Renal cortex interstitium (tissue), 15 donors: ENCODE data around the gene WDR74. TPM values are rescaled to one million over a fixed set of nuclear protein-coding genes. Genes with fewer than 3 reads are reported as not detected.

ENCODE experiments used
- DNase-seq, 11 donors: peaks; one replicate each; pipeline ENCODE4 v3.0.0-alpha.2; 2013; ENCODE audit warnings: low read depth in 9 of 11, low spot score in 4 of 11; ENCODE audit errors: extremely low read depth in 1 of 11
- long read RNA-seq, 16 experiments: transcript quantifications; one replicate each; lab custom pipeline, GENCODE V29; 2026
- polyA plus RNA-seq, 3 donors: library from polyadenylated mRNA; unstranded; fragments of 120-200 nt; gene quantifications; one replicate each; pipeline ENCODE4 v1.2.1, GENCODE V29; 2013; ENCODE audit not compliant: insufficient read length in 3 of 3

WDR74 gene
- polyA plus RNA-seq, result 10 to 100 TPM; 33.7 to 48.3 (median 43.5) TPM
- long read RNA-seq, donor 1, transcript WDR74-201 (11 exons, 1,289 nt), result major isoform, 7 of 10 reads
- long read RNA-seq, donor 1, partial matches to known transcripts, result 0 of 10 reads
- long read RNA-seq, donor 1, other reads (novel, unspliced or antisense), result 0 of 10 reads
- long read RNA-seq, donor 2, transcript WDR74-201 (11 exons, 1,289 nt), result major isoform, 10 of 12 reads
- long read RNA-seq, donor 2, partial matches to known transcripts, result 0 of 12 reads
- long read RNA-seq, donor 2, other reads (novel, unspliced or antisense), result 0 of 12 reads
- long read RNA-seq, donor 3, transcript WDR74-201 (11 exons, 1,289 nt), result major isoform, 15 of 17 reads
- long read RNA-seq, donor 3, partial matches to known transcripts, result 0 of 17 reads
- long read RNA-seq, donor 3, other reads (novel, unspliced or antisense), result 0 of 17 reads
- long read RNA-seq, donor 4, transcript WDR74-201 (11 exons, 1,289 nt), result major isoform, 13 of 15 reads
- long read RNA-seq, donor 4, partial matches to known transcripts, result 0 of 15 reads
- long read RNA-seq, donor 4, other reads (novel, unspliced or antisense), result 0 of 15 reads
- long read RNA-seq, donor 5, result 0 reads
- long read RNA-seq, donor 6, transcript WDR74-201 (11 exons, 1,289 nt), result major isoform, 8 of 11 reads
- long read RNA-seq, donor 6, partial matches to known transcripts, result 0 of 11 reads
- long read RNA-seq, donor 6, other reads (novel, unspliced or antisense), result 0 of 11 reads
- long read RNA-seq, donor 7, transcript WDR74-201 (11 exons, 1,289 nt), result major isoform, 6 of 16 reads
- long read RNA-seq, donor 7, partial matches to known transcripts, result 5 of 16 reads
- long read RNA-seq, donor 7, other reads (novel, unspliced or antisense), result 0 of 16 reads
- long read RNA-seq, donor 8, transcript WDR74-201 (11 exons, 1,289 nt), result major isoform, 18 of 23 reads
- long read RNA-seq, donor 8, partial matches to known transcripts, result 0 of 23 reads
- long read RNA-seq, donor 8, other reads (novel, unspliced or antisense), result 0 of 23 reads
- long read RNA-seq, donor 9, transcript WDR74-201 (11 exons, 1,289 nt), result major isoform, 10 of 15 reads
- long read RNA-seq, donor 9, partial matches to known transcripts, result 0 of 15 reads
- long read RNA-seq, donor 9, other reads (novel, unspliced or antisense), result 0 of 15 reads
- long read RNA-seq, donor 10, transcript WDR74-201 (11 exons, 1,289 nt), result major isoform, 14 of 19 reads
- long read RNA-seq, donor 10, partial matches to known transcripts, result 0 of 19 reads
- long read RNA-seq, donor 10, other reads (novel, unspliced or antisense), result 0 of 19 reads
- long read RNA-seq, donor 11, transcript WDR74-201 (11 exons, 1,289 nt), result major isoform, 10 of 10 reads
- long read RNA-seq, donor 11, partial matches to known transcripts, result 0 of 10 reads
- long read RNA-seq, donor 11, other reads (novel, unspliced or antisense), result 0 of 10 reads
- long read RNA-seq, donor 12, transcript WDR74-201 (11 exons, 1,289 nt), result major isoform, 5 of 10 reads
- long read RNA-seq, donor 12, partial matches to known transcripts, result 0 of 10 reads
- long read RNA-seq, donor 12, other reads (novel, unspliced or antisense), result 0 of 10 reads
- long read RNA-seq, donor 13, result 0 reads
- long read RNA-seq, donor 14, transcript WDR74-201 (11 exons, 1,289 nt), result major isoform, 9 of 9 reads
- long read RNA-seq, donor 14, partial matches to known transcripts, result 0 of 9 reads
- long read RNA-seq, donor 14, other reads (novel, unspliced or antisense), result 0 of 9 reads
- long read RNA-seq, donor 15, partial matches to known transcripts, result 0 of 5 reads
- long read RNA-seq, donor 15, other reads (novel, unspliced or antisense), result 0 of 5 reads
- long read RNA-seq, donor 16, transcript WDR74-201 (11 exons, 1,289 nt), result major isoform, 24 of 31 reads
- long read RNA-seq, donor 16, partial matches to known transcripts, result 0 of 31 reads
- long read RNA-seq, donor 16, other reads (novel, unspliced or antisense), result 0 of 31 reads

DNA sequence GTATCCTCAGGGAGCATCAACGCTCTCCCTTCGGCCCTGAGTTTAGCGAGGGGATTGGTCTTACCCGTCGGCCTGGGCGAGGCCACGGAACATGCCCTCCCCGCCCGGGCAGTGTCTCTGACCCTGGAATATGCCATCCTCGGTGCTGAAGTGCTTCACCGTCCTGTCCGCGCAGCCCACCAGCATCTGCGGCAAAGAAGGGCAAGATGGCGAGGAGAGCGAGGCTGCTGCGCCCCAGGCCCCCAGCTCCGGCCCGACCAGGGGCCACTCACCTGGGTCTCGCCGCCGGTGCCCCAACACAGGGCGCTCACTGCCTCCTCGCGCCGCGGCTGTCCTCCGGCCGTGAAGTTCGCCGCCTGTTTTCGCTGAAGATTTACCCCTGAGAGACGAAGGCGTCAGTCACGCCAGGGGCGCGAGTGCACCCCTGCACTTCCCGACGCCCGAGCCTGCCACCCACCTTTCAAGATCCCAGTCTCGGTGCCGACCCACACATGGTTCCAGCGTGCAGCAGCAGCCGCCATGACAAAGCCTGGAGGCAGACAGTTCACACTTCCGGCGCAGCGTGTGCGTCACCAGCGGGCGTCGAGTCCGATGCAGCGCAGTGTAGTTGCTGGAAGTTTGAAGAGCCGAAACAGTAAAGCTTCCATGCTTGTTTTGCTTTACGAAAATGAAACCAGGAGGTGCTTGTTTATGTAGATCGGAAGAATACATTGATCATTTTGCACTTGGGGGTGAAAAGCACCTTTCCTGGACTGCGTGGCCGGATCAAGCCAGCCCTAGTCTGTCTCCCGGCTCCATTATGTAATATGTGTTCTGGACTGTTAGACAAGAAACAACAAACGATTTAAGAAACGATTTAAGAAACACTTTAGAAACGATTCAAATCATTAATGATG lies at the start of gene WDR74:
Gene WDR74, minus strand, starts transcription at position 541 of the 896 bp plus-strand sequence. Its CDS starts 20 bp downstream, at position 521.
- DNase-seq, result peak; percentile 84 to 96 (median 92)

DNA sequence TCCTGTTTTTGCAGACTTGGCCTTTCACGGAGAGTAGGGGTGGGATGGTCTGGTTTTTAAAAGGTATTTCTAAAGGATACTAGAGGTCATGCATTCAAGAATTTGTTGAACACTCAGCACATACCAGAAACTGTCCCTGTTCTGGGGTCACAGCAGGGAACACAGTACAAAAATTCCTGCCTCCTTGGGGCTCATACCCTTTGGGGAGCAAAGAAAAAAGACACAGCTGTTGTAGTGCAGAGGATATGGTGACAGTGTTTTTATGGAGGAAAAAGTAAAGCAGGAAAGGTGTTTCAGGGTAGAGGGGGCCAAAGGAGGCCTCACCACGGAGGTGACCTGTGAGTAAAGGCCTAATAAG lies 49.7 kb upstream of the WDR74 start:
- DNase-seq, result no peak

DNA sequence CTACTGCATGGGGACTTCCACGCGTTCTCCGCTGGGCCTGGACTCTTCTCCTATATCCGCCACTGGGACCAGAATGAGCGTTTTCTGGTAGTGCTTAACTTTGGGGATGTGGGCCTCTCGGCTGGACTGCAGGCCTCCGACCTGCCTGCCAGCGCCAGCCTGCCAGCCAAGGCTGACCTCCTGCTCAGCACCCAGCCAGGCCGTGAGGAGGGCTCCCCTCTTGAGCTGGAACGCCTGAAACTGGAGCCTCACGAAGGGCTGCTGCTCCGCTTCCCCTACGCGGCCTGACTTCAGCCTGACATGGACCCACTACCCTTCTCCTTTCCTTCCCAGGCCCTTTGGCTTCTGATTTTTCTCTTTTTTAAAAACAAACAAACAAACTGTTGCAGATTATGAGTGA lies 49.0 kb upstream of the WDR74 start:
- DNase-seq, result no peak

DNA sequence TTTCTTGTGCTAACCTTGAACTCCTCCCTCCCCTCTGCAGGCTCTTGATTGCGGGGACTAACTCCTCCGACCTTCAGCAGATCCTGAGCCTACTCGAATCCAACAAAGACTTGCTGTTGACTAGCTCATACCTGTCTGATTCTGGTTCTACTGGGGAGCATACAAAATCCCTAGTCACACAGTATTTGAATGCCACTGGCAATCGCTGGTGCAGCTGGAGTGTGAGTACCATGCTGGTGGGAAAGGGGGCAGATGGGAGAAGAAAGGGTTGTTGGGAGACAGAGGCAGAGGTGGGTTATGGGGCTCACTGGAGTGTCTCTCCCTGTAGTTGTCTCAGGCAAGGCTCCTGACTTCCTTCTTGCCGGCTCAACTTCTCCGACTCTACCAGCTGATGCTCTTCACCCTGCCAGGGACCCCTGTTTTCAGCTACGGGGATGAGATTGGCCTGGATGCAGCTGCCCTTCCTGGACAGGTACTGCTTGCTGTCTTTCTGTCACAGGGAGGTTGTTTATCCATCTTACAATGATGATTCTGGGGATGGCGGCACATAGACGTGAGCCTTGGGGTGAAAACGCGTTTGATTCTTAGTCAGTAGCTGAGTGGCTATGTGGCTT lies 45.9 kb upstream of the WDR74 start:
- no peak for DNase-seq

DNA sequence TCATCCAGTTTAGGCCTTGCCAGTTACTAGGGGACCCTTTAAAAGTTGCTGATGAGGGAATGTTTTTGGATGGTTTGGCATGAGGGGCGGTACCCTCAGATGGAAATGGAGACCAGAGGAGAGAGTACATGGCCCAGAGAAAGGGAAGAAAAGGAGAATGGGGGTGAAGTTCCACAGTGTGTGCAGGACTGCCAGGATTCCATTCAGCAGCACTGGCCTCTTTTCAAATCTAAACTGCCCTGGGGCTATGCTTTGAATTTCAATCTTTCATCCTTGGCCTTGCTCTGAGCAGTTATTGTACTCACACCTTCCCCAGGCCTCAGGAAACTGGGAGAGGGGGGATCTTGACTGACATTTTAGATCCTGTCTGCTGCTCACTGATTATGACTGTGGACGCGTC lies 44.3 kb upstream of the WDR74 start:
- DNase-seq, result no peak

DNA sequence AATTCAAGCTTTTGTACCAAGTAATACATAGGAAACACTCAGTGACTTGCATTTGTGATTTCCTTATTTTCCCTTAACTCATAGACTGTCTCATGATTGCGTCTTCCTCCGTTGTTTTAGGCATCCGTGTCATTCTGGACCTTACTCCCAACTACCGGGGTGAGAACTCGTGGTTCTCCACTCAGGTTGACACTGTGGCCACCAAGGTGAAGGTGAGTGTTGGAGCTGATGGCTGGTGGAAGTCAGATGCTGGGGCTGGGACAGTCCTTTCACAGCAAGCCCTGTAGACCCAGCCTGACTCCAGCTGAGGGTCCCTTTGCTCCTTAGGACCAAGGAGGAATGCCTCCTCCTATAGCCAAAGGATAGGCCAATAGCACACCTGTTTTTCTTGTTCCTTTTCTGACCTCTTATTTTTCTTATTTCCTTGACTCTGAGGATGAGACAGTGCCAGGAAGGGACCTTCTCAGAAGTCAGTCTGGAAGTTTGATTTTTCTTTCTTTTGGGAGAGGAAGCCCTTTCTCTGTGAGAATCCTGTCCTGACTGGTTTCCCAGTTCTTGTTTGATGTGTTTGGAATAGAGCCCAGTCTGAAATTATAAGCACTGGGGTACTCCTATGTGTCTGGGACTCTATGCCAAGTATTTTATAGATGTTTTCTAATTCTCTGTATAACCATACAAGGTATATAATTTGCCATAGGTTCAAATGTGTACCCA lies 43.6 kb upstream of the WDR74 start:
- no peak for DNase-seq

DNA sequence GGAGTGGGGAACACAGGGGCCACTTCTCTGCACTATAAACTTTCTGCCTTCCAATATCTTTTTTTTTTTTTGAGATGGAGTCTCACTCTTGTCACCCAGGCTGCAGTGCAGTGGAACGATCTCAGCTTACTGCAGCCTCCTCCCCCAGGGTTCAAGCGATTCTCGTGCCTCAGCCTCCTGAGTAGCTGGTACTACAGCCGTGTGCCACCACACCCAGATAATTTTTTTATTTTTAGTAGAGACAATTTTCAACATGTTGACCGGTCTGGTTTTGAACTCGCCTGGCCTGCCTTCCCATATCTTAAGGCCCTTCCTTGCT lies 43.0 kb upstream of the WDR74 start:
- DNase-seq, result no peak

DNA sequence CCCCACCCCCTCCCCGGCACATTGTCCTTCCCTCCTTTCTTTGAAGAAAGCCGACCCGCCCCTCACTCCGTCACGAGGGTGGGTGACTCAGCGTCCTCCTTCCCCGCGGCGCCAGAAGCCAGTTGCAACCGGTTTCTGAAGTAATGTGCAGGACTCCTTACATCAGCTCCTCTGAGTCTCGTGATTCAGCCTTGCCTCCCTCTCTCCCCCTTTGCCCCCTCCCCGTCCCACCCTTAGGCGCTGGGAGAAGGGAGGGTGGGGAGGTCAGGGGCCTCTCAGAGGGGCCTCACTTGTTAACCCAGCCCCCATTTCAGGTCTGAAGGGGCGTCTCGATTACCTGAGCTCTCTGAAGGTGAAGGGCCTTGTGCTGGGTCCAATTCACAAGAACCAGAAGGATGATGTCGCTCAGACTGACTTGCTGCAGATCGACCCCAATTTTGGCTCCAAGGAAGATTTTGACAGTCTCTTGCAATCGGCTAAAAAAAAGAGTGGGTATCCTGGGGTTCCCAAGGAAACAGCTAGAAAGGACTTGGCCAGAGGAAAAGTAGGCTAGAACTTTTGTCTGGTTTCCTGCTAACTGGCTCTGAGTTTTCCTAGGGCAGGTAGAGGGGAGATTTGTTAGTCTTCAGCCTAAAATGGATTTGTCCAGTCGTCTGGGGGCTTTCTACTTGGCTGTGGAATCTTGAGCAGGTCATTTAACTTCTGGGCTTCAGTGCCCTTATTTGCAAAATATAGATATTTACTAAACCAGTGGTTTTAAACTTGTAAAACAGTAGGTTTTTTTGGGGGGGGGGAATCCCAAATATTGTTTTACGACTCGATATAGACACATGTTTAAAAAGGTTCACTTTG lies 42.4 kb upstream of the WDR74 start:
- peak in 10 of 11 donors; percentile 84 to 96 (median 92) for DNase-seq

DNA sequence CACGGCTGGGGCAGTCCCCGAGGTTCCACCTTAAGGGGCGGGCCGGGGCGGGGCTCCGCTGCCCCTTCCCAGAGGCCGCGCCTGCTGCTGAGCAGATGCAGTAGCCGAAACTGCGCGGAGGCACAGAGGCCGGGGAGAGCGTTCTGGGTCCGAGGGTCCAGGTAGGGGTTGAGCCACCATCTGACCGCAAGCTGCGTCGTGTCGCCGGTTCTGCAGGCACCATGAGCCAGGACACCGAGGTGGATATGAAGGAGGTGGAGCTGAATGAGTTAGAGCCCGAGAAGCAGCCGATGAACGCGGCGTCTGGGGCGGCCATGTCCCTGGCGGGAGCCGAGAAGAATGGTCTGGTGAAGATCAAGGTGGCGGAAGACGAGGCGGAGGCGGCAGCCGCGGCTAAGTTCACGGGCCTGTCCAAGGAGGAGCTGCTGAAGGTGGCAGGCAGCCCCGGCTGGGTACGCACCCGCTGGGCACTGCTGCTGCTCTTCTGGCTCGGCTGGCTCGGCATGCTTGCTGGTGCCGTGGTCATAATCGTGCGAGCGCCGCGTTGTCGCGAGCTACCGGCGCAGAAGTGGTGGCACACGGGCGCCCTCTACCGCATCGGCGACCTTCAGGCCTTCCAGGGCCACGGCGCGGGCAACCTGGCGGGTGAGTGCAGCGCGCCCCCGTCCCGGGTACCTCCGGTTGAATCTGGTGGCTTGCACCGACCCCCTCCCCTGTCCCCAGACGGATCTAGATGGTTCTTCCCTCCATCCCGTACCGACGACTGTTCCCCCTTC lies 41.6 kb upstream of the WDR74 start, which contains the start of gene SLC3A2:
Gene SLC3A2, plus strand, starts transcription at position 94 of the 776 bp plus-strand sequence. Its CDS starts 128 bp downstream, at position 222.
- DNase-seq, result peak; percentile 71 to 86 (median 82)

DNA sequence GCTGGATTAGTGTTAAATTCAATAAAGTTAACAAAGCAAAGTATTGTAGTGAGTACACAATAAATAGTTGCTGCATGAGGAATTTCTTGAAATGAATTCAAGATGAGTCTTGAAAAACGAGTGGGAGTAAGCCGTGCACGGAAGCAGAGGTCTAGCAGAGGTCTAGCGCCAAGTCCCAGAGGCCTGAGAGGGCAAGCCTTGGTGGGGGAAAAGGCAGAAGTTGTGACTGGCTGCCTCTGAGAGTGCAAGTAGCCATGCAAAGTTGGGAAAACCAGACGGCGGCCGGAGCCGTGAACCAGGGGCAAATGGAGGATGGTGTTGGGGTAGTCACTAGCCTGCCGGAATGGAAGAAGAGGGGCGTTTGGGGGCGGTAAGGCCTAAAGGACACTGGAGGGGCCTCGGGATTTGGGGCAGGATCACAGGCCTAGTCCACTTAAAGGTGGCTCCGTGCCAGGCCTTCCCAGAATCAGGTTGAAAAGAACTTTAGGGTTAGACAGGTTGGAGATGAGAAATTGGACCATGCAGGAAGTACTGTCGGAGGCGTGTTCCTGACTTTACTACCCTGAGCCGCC lies 40.9 kb upstream of the WDR74 start:
- peak in 2 of 11 donors; percentile 26 to 39 for DNase-seq

DNA sequence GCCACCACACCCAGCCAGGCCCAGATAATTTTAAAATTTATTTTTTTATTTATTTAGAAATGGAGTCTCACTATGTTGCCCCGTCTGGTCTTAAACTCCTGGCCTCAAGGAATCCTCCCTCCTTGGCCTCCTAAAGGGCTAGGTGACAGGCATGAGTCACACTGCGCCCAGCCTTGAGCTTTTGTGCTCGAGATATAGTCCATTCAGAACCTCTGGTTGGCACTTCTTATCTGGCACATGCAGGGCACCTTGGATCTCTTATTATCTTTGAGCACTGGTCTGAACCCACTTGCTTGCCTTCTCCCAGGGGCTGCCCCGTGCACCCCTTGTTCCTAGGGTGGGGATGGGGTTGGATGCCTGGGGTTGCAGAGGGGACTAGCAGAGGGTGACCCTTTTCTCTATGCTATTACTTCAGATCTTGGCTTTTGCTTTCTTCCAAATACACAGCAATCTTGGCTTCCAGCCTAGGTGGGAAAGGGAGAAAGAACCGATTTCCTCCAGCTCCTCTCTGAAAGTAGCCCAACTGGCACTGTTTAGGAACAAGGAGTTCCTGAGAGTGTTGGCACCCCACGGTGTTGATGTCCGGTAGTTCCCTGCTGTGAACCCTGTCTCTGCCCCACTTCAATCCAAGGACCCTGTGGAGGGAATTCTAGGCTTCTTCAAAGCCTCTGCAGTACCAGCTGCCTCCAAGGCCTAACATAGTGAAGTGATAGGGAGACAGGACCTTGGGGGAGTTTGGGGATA lies 40.0 kb upstream of the WDR74 start:
- no peak for DNase-seq

DNA sequence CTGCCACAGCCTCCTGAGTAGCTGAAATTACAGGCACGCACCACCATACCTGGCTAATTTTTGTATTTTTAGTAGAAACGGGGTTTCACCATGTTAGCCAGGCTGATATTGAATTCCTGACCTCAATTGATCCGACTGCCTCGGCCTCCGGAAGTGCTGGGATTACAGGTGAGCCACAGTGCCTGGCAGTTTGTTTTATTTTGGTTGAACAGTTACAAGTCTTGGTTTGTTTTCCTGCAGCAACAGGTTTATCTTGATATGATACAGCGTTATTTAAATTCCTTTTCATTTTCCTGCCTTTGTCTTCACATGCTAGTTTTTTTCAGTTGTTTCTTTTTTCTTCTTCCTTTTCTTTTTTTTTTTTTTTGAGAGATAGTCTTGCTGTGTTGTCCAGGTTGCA lies 37.3 kb upstream of the WDR74 start:
- DNase-seq, result no peak

DNA sequence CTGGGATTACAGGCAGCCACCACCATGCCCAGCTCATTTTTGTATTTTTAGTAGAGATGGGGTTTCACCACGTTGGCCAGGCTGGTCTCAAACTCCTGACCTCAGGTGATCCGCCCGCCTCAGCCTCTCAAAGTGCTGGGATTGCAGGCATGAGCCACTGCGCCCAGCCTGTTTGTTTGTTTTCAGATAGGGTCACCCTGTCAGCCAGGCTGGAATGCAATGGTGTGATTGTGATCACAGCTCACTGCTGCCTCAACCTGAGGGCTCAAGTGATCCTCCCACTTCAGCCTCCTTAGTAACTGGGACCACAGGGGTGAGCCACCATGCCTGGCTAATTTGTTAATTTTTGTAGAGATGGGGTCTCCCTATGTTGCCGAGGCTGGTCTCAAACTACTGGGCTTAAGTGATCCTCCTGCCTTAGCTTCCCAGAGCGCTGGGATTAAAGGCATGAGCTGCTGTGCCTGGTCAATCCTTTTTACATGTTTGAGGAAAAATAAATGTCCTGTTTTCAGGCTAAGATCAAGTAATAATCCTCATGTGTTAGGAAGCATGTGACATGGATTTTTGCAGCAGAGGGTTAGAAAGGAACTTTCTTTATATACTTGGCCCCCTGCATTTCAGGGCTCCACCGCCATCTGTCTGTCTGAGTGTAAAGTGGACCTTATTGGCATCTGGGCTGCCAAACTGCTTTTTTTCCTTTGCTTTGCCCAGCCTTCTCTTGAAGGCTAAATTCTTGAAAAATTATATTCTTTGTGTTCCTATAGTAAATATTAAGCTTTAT lies 36.5 kb upstream of the WDR74 start:
- no peak for DNase-seq
